Stomach (tissue), 4 donors: ENCODE measurements around the gene NF1.

ENCODE experiments used
- CTCF ChIP-seq, 7 experiments: fragments of 450-650 bp in 4 of 7; fragments of 200-600 bp in 3 of 7; sonication (generic) in 3 of 7; IDR thresholded peaks; one replicate each; pipeline ENCODE4 v1.5.1; 2016 to 2019; ENCODE audit warnings: antibody characterized with exemption in 7 of 7, control low read depth in 2 of 7, mild to moderate bottlenecking in 1 of 7
- EP300 ChIP-seq: sonication (generic); formaldehyde crosslinking; IDR thresholded peaks from one replicate; pipeline ENCODE4 v1.6.1; 2017; ENCODE audit warnings: antibody characterized with exemption
- POLR2A ChIP-seq, 4 donors: fragments of 450-650 bp; IDR thresholded peaks; one replicate each; pipeline ENCODE4 v1.6.1; 2016; ENCODE audit warnings: antibody characterized with exemption in 4 of 4, control low read depth in 2 of 4, mild to moderate bottlenecking in 1 of 4, moderate library complexity in 1 of 4
- POLR2AphosphoS5 ChIP-seq, 3 donors: sonication (generic); formaldehyde crosslinking; IDR thresholded peaks; one replicate each; pipeline ENCODE4 v1.6.1; 2016; ENCODE audit warnings: antibody characterized with exemption in 3 of 3

GRCh38 chr17:31172388-31172787, 77.6 kb downstream of the NF1 start:
- TF ChIP-seq CTCF (IDR thresholded peaks at IDR 0.05) (no peak), POLR2A (IDR thresholded peaks at IDR 0.05) (no peak), EP300 (no peak), POLR2AphosphoS5 (IDR thresholded peaks at IDR 0.05) (no peak)
